SK-N-SH (cell line): ENCODE results near the gene RGS6. TPM values are rescaled to one million over a fixed set of nuclear protein-coding genes. Genes with fewer than 3 reads are reported as not detected.

Experiments used
- CTCF ChIA-PET: fragments of 300-600, 350-600 bp; formaldehyde crosslinking; extraction: SDS; loops from one replicate; lab custom pipeline; 2021; lab: Yijun Ruan, JAX
- POLR2A ChIA-PET: fragments of 350-600 bp; sonication (Branson Sonifier 250); formaldehyde crosslinking; extraction: SDS; loops from one replicate; lab custom pipeline; 2020; ENCODE audit warnings: antibody characterized with exemption, inconsistent platforms; lab: Yijun Ruan, JAX
- DNase-seq: peaks from one replicate; pipeline ENCODE4 v3.0.0; 2012
- H2AFZ ChIP-seq: fragments of 200-600 bp; sonication (generic); 2 replicates; pipeline ENCODE4 v1.8.1; 2016; ENCODE audit warnings: antibody characterized with exemption, mild to moderate bottlenecking, low read depth
- H3F3A ChIP-seq: fragments of 200-600 bp; sonication (generic); replicated peaks from 2 replicates; pipeline ENCODE3; 2016; ENCODE audit warnings: antibody characterized with exemption, mild to moderate bottlenecking; ENCODE audit not compliant: insufficient read depth
- H3K27ac ChIP-seq, 2 experiments: fragments of 200-500 bp in 1 of 2; fragments of 200-600 bp in 1 of 2; sonication (Bioruptor generic) in 1 of 2; sonication (generic), shearing (Covaris generic) in 1 of 2; 2 replicates each; pipeline versions ENCODE4 v1.5.1 to v1.6.1; 2014 to 2016; ENCODE audit warnings: low read depth in 2 of 2, inconsistent platforms in 1 of 2, low read length in 1 of 2, mild to moderate bottlenecking in 1 of 2, mixed read lengths in 1 of 2
- H3K27me3 ChIP-seq: fragments of 200-600 bp; sonication (generic), shearing (Covaris generic); 2 replicates; pipeline ENCODE4 v1.6.1; 2016; ENCODE audit warnings: mixed run types; ENCODE audit not compliant: insufficient read depth
- H3K36me3 ChIP-seq, 2 experiments: fragments of 200-500 bp in 1 of 2; fragments of 200-600 bp in 1 of 2; sonication (Bioruptor generic) in 1 of 2; sonication (generic) in 1 of 2; replicated peaks in 1 of 2; 2 replicates each; pipeline versions ENCODE3 to v1.5.1; 2014 to 2016; ENCODE audit warnings: low read length in 1 of 2, mild to moderate bottlenecking in 1 of 2; ENCODE audit not compliant: insufficient read depth in 2 of 2, control insufficient read depth in 1 of 2
- H3K4me1 ChIP-seq, 2 experiments: fragments of 200-500 bp in 1 of 2; fragments of 200-600 bp in 1 of 2; sonication (Bioruptor generic) in 1 of 2; sonication (generic), shearing (Covaris generic) in 1 of 2; 2 replicates each; pipeline versions ENCODE4 v1.5.1 to v1.6.1; 2014 to 2016; ENCODE audit warnings: low read depth in 1 of 2, low read length in 1 of 2, mixed run types in 1 of 2; ENCODE audit not compliant: insufficient read depth in 2 of 2, control insufficient read depth in 1 of 2
- H3K4me2 ChIP-seq: fragments of 200-600 bp; sonication (generic), shearing (Covaris generic); 2 replicates; pipeline ENCODE4 v1.6.1; 2017; ENCODE audit warnings: mixed run types
- H3K4me3 ChIP-seq, 2 experiments: fragments of 200-500 bp in 1 of 2; fragments of 200-600 bp in 1 of 2; sonication (Bioruptor generic) in 1 of 2; sonication (generic), shearing (Covaris generic) in 1 of 2; 2 replicates each; pipeline versions ENCODE4 v1.5.1 to v1.8.1; 2014 to 2016; ENCODE audit warnings: low read depth in 2 of 2, inconsistent platforms in 1 of 2, low read length in 1 of 2, mild to moderate bottlenecking in 1 of 2, mixed read lengths in 1 of 2, moderate library complexity in 1 of 2
- H3K79me2 ChIP-seq: fragments of 200-600 bp; sonication (generic); 2 replicates; pipeline ENCODE4 v1.8.1; 2017; ENCODE audit warnings: mild to moderate bottlenecking; ENCODE audit not compliant: insufficient read depth
- H3K9ac ChIP-seq: fragments of 200-600 bp; sonication (generic); 2 replicates; pipeline ENCODE4 v1.6.1; 2017; ENCODE audit warnings: mixed run types
- H3K9me2 ChIP-seq: fragments of 200-600 bp; sonication (generic); 2 replicates; pipeline ENCODE4 v1.6.1; 2017; ENCODE audit warnings: mixed run types
- H3K9me3 ChIP-seq: fragments of 200-600 bp; sonication (generic); 2 replicates; pipeline ENCODE4 v1.6.1; 2017; ENCODE audit warnings: mixed run types, mild to moderate bottlenecking, moderate library complexity
- H4K20me1 ChIP-seq: fragments of 200-600 bp; sonication (generic); 2 replicates; pipeline ENCODE4 v1.6.1; 2017; ENCODE audit warnings: mild to moderate bottlenecking, mixed run types; ENCODE audit not compliant: insufficient read depth
- ELF1 ChIP-seq: IDR thresholded peaks from 2 replicates; pipeline ENCODE4 v1.4.0; 2012
- EP300 ChIP-seq, 2 experiments: IDR thresholded peaks; 2 replicates each; pipeline versions ENCODE4 v1.4.0 to v1.6.1; 2012; ENCODE audit warnings: borderline replicate concordance in 1 of 2, low read depth in 1 of 2, low read length in 1 of 2
- FOSL2 ChIP-seq: IDR thresholded peaks from 2 replicates; pipeline ENCODE4 v1.4.0; 2012; ENCODE audit warnings: low read depth, mild to moderate bottlenecking, moderate library complexity, borderline replicate concordance
- GABPA ChIP-seq: IDR thresholded peaks from 2 replicates; pipeline ENCODE4 v1.4.0; 2012; ENCODE audit warnings: low read depth, mild to moderate bottlenecking
- MEF2A ChIP-seq: IDR thresholded peaks from 2 replicates; pipeline ENCODE4 v1.4.0; 2012; ENCODE audit warnings: low read depth, borderline replicate concordance
- SMC3 ChIP-seq: IDR thresholded peaks from 2 replicates; pipeline ENCODE4 v1.6.1; 2012; ENCODE audit warnings: low read depth, low read length, improper control_type of control experiment
- TEAD4 ChIP-seq: IDR thresholded peaks from 2 replicates; pipeline ENCODE4 v1.4.0; 2012; ENCODE audit warnings: mild to moderate bottlenecking, borderline replicate concordance; ENCODE audit not compliant: insufficient read depth
- YY1 ChIP-seq: IDR thresholded peaks from 2 replicates; pipeline ENCODE4 v1.4.0; 2012; ENCODE audit warnings: low read depth, mild to moderate bottlenecking
- WGBS: methylation state at CpG from one replicate; pipeline ENCODE4 v1.1.6; 2017; ENCODE audit warnings: low lambda C conversion rate; 5-methylcytosine and 5-hydroxymethylcytosine counted together
- polyA plus RNA-seq, 3 experiments: library from polyadenylated mRNA; depleted of rRNA; stranded (reverse); fragments of >200 nt; gene quantifications; 2 replicates each; pipeline ENCODE4 v1.2.3, GENCODE V29; 2012
- TF ChIP-seq, protein P1 (sequence below): IDR thresholded peaks from 2 replicates; pipeline ENCODE4 v1.6.1; 2012; ENCODE audit warnings: mild to moderate bottlenecking, low read depth, low read length, moderate library complexity
- TF ChIP-seq, protein P2 (sequence below): fragments of 150-350 bp; IDR thresholded peaks from 2 replicates; pipeline ENCODE4 v1.6.1; 2016; ENCODE audit warnings: mild to moderate bottlenecking, low read depth, low read length
- TF ChIP-seq, protein P3 (sequence below): IDR thresholded peaks from 2 replicates; pipeline ENCODE4 v1.4.0; 2012; ENCODE audit warnings: low read depth, borderline replicate concordance

Gene RGS6
- polyA plus RNA-seq, 1 of the 3 experiments (the other 2 are of a cell fraction), result not detected

DNA sequence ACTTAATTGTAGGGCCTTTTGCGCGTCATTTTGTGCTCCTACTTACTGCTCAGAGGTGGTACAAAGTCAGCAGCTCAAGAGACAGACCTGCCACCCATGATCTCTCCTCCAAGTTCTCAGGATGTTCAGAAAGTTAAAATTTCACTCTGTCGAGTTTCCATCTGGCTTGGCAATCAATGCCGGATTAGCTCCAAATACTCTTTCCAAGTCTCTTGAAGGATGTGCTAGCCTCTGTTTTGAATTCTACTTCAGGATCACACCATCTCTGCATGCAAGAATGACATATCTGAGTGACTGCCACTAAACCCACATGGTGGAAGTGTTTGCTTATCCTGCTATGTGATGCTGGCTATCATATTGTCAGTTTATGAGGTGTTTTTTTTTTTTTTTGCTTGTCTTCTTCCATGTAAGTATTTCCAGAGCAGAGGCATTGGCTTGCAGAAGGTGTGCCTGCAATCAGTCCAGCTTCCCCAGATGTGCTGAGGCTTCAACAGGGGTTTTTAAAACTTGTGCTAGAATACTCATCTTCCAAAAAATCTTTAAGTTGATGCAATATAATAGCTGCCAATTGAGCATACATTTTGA lies 125.6 kb downstream of the RGS6 start (continued):
- TF ChIP-seq, protein P1, sequence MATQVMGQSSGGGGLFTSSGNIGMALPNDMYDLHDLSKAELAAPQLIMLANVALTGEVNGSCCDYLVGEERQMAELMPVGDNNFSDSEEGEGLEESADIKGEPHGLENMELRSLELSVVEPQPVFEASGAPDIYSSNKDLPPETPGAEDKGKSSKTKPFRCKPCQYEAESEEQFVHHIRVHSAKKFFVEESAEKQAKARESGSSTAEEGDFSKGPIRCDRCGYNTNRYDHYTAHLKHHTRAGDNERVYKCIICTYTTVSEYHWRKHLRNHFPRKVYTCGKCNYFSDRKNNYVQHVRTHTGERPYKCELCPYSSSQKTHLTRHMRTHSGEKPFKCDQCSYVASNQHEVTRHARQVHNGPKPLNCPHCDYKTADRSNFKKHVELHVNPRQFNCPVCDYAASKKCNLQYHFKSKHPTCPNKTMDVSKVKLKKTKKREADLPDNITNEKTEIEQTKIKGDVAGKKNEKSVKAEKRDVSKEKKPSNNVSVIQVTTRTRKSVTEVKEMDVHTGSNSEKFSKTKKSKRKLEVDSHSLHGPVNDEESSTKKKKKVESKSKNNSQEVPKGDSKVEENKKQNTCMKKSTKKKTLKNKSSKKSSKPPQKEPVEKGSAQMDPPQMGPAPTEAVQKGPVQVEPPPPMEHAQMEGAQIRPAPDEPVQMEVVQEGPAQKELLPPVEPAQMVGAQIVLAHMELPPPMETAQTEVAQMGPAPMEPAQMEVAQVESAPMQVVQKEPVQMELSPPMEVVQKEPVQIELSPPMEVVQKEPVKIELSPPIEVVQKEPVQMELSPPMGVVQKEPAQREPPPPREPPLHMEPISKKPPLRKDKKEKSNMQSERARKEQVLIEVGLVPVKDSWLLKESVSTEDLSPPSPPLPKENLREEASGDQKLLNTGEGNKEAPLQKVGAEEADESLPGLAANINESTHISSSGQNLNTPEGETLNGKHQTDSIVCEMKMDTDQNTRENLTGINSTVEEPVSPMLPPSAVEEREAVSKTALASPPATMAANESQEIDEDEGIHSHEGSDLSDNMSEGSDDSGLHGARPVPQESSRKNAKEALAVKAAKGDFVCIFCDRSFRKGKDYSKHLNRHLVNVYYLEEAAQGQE, result no peak
- TF ChIP-seq, protein P2, sequence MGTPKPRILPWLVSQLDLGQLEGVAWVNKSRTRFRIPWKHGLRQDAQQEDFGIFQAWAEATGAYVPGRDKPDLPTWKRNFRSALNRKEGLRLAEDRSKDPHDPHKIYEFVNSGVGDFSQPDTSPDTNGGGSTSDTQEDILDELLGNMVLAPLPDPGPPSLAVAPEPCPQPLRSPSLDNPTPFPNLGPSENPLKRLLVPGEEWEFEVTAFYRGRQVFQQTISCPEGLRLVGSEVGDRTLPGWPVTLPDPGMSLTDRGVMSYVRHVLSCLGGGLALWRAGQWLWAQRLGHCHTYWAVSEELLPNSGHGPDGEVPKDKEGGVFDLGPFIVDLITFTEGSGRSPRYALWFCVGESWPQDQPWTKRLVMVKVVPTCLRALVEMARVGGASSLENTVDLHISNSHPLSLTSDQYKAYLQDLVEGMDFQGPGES, result no peak
- no peak for TF ChIP-seq ELF1
- TF ChIP-seq, protein P3, sequence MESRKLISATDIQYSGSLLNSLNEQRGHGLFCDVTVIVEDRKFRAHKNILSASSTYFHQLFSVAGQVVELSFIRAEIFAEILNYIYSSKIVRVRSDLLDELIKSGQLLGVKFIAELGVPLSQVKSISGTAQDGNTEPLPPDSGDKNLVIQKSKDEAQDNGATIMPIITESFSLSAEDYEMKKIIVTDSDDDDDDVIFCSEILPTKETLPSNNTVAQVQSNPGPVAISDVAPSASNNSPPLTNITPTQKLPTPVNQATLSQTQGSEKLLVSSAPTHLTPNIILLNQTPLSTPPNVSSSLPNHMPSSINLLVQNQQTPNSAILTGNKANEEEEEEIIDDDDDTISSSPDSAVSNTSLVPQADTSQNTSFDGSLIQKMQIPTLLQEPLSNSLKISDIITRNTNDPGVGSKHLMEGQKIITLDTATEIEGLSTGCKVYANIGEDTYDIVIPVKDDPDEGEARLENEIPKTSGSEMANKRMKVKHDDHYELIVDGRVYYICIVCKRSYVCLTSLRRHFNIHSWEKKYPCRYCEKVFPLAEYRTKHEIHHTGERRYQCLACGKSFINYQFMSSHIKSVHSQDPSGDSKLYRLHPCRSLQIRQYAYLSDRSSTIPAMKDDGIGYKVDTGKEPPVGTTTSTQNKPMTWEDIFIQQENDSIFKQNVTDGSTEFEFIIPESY, result no peak

DNA sequence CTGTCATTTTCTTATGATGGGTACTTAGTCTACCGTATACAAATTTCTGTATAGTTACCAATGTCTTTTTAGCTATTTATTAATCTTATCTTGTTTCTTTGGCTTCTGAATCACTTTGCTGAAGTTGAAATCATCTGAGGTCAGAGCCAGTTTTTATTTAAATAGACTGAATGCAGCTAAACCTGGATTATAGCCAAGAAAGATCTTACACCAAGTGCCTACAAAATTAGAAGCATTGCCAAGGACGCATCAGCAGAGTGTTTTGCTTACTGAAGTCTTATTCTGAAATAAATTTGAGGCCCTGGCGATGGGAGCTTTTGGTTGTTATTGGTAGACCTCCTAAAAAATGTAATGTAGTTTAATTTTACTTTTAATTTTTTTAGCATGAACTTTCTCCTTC lies 128.2 kb downstream of the RGS6 start:
- Histone ChIP-seq H3K4me3 (no peak overlapping the region), H3K4me2 (no peak overlapping the region), H3K79me2 (no peaks in the 10 kb centered on the region)
- no peak for DNase-seq
- ChIA-PET POLR2A (interaction anchor here (0.7 kb wide), 1 partner anchor 11 kb away, joined by 3 read pairs; no protein-coding TSS in a partner anchor), CTCF (interaction anchor here (1.0 to 1.5 kb wide), 2 partner anchors 15 to 46 kb away, joined by 4 to 5 read pairs; no protein-coding TSS in a partner anchor)
- WGBS, result 12% methylated on average over 3 of the region's 3 CpGs
- TF ChIP-seq SMC3 (no peak), TEAD4 (no peak), GABPA (no peak), EP300 (IDR thresholded peaks at IDR 0.05; ENCODE audit: borderline replicate concordance in 1 of 2, low read depth in 1 of 2, low read length in 1 of 2) (no peak), YY1 (no peak), MEF2A (no peak), FOSL2 (no peak)
- TF ChIP-seq, protein P1, result no peak
- TF ChIP-seq, protein P3, result no peak
- TF ChIP-seq, all 33 proteins: peak for 0
- Histone ChIP-seq H4K20me1 (no peaks in the 10 kb centered on the region), H3K36me3 (no peaks in the 10 kb centered on the region), H3K9me3 (no peaks in the 10 kb centered on the region), H3K4me1 (no peaks in the 10 kb centered on the region), H3F3A (no peaks in the 10 kb centered on the region), H3K9ac (no peak overlapping the region), H3K27ac (no peak overlapping the region), H2AFZ (no peak overlapping the region), H3K27me3 (no peaks in the 10 kb centered on the region), H3K9me2 (no peaks in the 10 kb centered on the region)
